ENCODE measurements around the gene SLC35E4. TPM values are rescaled to one million over a fixed set of nuclear protein-coding genes. Genes with fewer than 3 reads are reported as not detected.

The SLC35E4 gene
- total and polyA plus RNA-seq, 2 donors (not counting 1 experiment from before 2014, with no cell fraction given), result 0.39 to 3.4 TPM

DNA sequence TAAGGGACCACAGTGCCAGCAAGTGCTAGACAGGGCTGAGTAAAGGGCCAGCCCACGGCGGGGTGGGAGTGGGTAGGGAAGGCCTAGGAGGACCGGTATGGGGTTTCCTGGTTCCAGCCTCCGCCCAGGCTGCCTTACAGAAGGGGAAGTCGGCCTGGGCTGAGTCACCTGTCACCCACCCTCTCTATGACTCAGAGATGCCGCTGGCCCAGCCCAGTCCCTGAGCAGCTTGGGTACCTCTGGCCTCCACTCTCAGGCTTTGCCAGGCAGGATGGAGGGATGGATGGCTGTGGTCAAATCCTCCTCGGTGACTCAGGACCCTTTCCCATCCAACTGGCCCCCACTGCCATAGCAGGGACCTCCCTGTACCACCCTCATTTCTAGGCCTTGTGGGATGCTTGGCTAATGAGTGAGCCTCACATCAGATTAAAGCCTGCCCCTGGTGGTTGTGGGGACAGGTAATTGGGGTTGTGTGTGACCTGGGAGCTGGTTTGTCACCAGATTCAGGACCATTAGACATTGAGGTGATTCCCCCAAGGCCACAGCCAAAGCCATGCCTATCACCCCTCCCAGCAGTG is 13.9 kb downstream of the SLC35E4 start:
- ATAC-seq (ENCODE audit: low read depth) (peak; percentile 97), DNase-seq (peak; percentile 30)
- Histone ChIP-seq H3K27ac (ENCODE audit: low read length in 2 of 2) (no peak overlapping the region), H3K4me1 (ENCODE audit: control insufficient read depth in 2 of 2, insufficient read depth in 2 of 2, low read length in 2 of 2) (peaks cover 0 to 7% of the 10 kb centered on the region in 2 donors), H3K4me2 (replicated peaks; ENCODE audit: low read depth, low read length, poor library complexity, severe bottlenecking) (no peak overlapping the region), H3K4me3 (ENCODE audit: control extremely low read depth in 1 of 5, extremely low read depth in 1 of 5, insufficient read depth in 1 of 5, low read depth in 2 of 5, low read length in 4 of 5) (no peak overlapping the region), H3K9me3 (ENCODE audit: control extremely low read depth in 1 of 3, control insufficient read depth in 2 of 3, insufficient read depth in 1 of 3, low read length in 2 of 3) (no peaks in the 10 kb centered on the region), H3K36me3 (replicated peaks in 1 of 2; ENCODE audit: control extremely low read depth in 1 of 2, control insufficient read depth in 1 of 2, extremely low read depth in 1 of 2, insufficient read depth in 2 of 2, low read length in 1 of 2) (no peaks in the 10 kb centered on the region), H2AFZ (ENCODE audit: insufficient read depth, low read depth, low read length, poor library complexity, severe bottlenecking) (no peak overlapping the region), H3K79me2 (ENCODE audit: control insufficient read depth, insufficient read depth, low read length) (no peaks in the 10 kb centered on the region), H4K20me1 (ENCODE audit: control insufficient read depth, insufficient read depth, low read length, poor library complexity, severe bottlenecking) (no peaks in the 10 kb centered on the region), H3K9ac (ENCODE audit: low read length) (no peak overlapping the region), H3K27me3 (replicated peaks in 1 of 4; ENCODE audit: control extremely low read depth in 1 of 4, control insufficient read depth in 3 of 4, insufficient read depth in 4 of 4, low read length in 3 of 4) (no peaks in the 10 kb centered on the region)
- Mint-ChIP-seq H3K4me3 (no peak overlapping the region), H3K27me3 (no peaks in the 10 kb centered on the region), H3K9me3 (ENCODE audit: insufficient read depth) (no peaks in the 10 kb centered on the region), H3K27ac (peak overlapping the region; percentile 26), H3K4me1 (peaks cover 9% of the 10 kb centered on the region)
- WGBS (ENCODE audit: insufficient coverage), result no CpG with 5 or more reads among the region's 7 CpGs
- ChIA-PET CTCF (interaction anchor here (1.7 to 3.9 kb wide), 2 partner anchors 14 to 16 kb away, joined by 6 to 20 read pairs; partner anchors contain the start of gene SLC35E4), POLR2A (interaction anchor here (0.6 kb wide), 1 partner anchor 273 kb away, joined by 3 read pairs; no protein-coding TSS in a partner anchor)
- TF ChIP-seq, protein P1, sequence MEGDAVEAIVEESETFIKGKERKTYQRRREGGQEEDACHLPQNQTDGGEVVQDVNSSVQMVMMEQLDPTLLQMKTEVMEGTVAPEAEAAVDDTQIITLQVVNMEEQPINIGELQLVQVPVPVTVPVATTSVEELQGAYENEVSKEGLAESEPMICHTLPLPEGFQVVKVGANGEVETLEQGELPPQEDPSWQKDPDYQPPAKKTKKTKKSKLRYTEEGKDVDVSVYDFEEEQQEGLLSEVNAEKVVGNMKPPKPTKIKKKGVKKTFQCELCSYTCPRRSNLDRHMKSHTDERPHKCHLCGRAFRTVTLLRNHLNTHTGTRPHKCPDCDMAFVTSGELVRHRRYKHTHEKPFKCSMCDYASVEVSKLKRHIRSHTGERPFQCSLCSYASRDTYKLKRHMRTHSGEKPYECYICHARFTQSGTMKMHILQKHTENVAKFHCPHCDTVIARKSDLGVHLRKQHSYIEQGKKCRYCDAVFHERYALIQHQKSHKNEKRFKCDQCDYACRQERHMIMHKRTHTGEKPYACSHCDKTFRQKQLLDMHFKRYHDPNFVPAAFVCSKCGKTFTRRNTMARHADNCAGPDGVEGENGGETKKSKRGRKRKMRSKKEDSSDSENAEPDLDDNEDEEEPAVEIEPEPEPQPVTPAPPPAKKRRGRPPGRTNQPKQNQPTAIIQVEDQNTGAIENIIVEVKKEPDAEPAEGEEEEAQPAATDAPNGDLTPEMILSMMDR (IDR thresholded peaks at IDR 0.05), result no peak
- TF ChIP-seq EZH2 (IDR thresholded peaks at IDR 0.05; ENCODE audit: borderline replicate concordance, insufficient read depth, low read depth, low read length, poor library complexity, severe bottlenecking), result no peak
- intact Hi-C loops (cut with micrococcal nuclease), result loop anchor here (1.0 kb wide), 1 partner anchor 14 kb away; the partner anchor contains the start of gene SLC35E4

GRCh38 chr22:30650508-30651116 is 15.0 kb downstream of the SLC35E4 start:
- no peaks in the 10 kb centered on the region for H3K79me2 ChIP-seq (ENCODE audit: control insufficient read depth, insufficient read depth, low read length)
- H3K4me1 ChIP-seq (ENCODE audit: control insufficient read depth in 2 of 2, insufficient read depth in 2 of 2, low read length in 2 of 2), result peaks cover 0 to 7% of the 10 kb centered on the region in 2 donors
- no peak overlapping the region for H3K9ac ChIP-seq (ENCODE audit: low read length)
- H3K4me3 Mint-ChIP-seq, result no peak overlapping the region
- no peaks in the 10 kb centered on the region for H3K9me3 ChIP-seq (ENCODE audit: control extremely low read depth in 1 of 3, control insufficient read depth in 2 of 3, insufficient read depth in 1 of 3, low read length in 2 of 3)
- no peaks in the 10 kb centered on the region for H4K20me1 ChIP-seq (ENCODE audit: control insufficient read depth, insufficient read depth, low read length, poor library complexity, severe bottlenecking)
- intact Hi-C loops (cut with micrococcal nuclease), result no loop called here
- no peaks in the 10 kb centered on the region for H3K9me3 Mint-ChIP-seq (ENCODE audit: insufficient read depth)
- no peaks in the 10 kb centered on the region for H3K27me3 Mint-ChIP-seq
- ChIA-PET CTCF (interaction anchor here (0.8 to 3.9 kb wide), 4 partner anchors 12 to 17 kb away, joined by 3 to 20 read pairs (median 4); partner anchors contain the start of gene SLC35E4), POLR2A (interaction anchor here (0.6 kb wide), 1 partner anchor 16 kb away, joined by 4 read pairs; no protein-coding TSS in a partner anchor)
- H3K27me3 ChIP-seq (replicated peaks in 1 of 4; ENCODE audit: control extremely low read depth in 1 of 4, control insufficient read depth in 3 of 4, insufficient read depth in 4 of 4, low read length in 3 of 4), result no peaks in the 10 kb centered on the region
- H3K27ac Mint-ChIP-seq, result no peak overlapping the region
- H2AFZ ChIP-seq (ENCODE audit: insufficient read depth, low read depth, low read length, poor library complexity, severe bottlenecking), result no peak overlapping the region
- DNase-seq, result no peak
- peaks cover 9% of the 10 kb centered on the region for H3K4me1 Mint-ChIP-seq
- no peaks in the 10 kb centered on the region for H3K36me3 ChIP-seq (replicated peaks in 1 of 2; ENCODE audit: control extremely low read depth in 1 of 2, control insufficient read depth in 1 of 2, extremely low read depth in 1 of 2, insufficient read depth in 2 of 2, low read length in 1 of 2)
- 68% methylated on average over 4 of the region's 5 CpGs for WGBS (ENCODE audit: insufficient coverage)
- H3K4me2 ChIP-seq (replicated peaks; ENCODE audit: low read depth, low read length, poor library complexity, severe bottlenecking), result no peak overlapping the region
- H3K27ac ChIP-seq (ENCODE audit: low read length in 2 of 2), result no peak overlapping the region
- no peak overlapping the region for H3K4me3 ChIP-seq (ENCODE audit: control extremely low read depth in 1 of 5, extremely low read depth in 1 of 5, insufficient read depth in 1 of 5, low read depth in 2 of 5, low read length in 4 of 5)
- no peak for ATAC-seq (ENCODE audit: low read depth)
- TF ChIP-seq, protein P1 (IDR thresholded peaks at IDR 0.05), result no peak
- TF ChIP-seq EZH2 (IDR thresholded peaks at IDR 0.05; ENCODE audit: borderline replicate concordance, insufficient read depth, low read depth, low read length, poor library complexity, severe bottlenecking), result no peak
